Lower lobe of right lung (tissue), 2 donors: ENCODE data around the gene ABCA4. TPM values are rescaled to one million over a fixed set of nuclear protein-coding genes. Genes with fewer than 3 reads are reported as not detected.
A peak's percentile ranks its signal among the peaks of the same experiment; 100 is the strongest.

Experiments
- ATAC-seq, 2 donors: fragments of 200-7000 bp; cut with Tn5 transposase; one replicate each; pipeline ENCODE4 v1.9.1; 2020 to 2022; ENCODE audit warnings: mild to moderate bottlenecking in 2 of 2, moderate library complexity in 2 of 2
- DNase-seq: peaks from one replicate; pipeline ENCODE4 v3.0.0-alpha.2; 2020
- H3K27ac ChIP-seq: fragments of 200-600 bp; one replicate; pipeline ENCODE4 v1.8.0; 2022
- H3K27me3 ChIP-seq: fragments of 200-600 bp; one replicate; pipeline ENCODE4 v1.8.0; 2022; ENCODE audit warnings: low read depth
- H3K36me3 ChIP-seq: fragments of 200-600 bp; one replicate; pipeline ENCODE4 v1.8.0; 2022; ENCODE audit warnings: mild to moderate bottlenecking
- H3K4me1 ChIP-seq: fragments of 200-600 bp; one replicate; pipeline ENCODE4 v1.8.0; 2022
- H3K4me3 ChIP-seq: fragments of 200-600 bp; one replicate; pipeline ENCODE4 v1.8.0; 2022; ENCODE audit warnings: mild to moderate bottlenecking
- H3K9me3 ChIP-seq: fragments of 200-600 bp; one replicate; pipeline ENCODE4 v1.8.0; 2022
- intact Hi-C: fragments of 100-400 bp; cut with DNase I; formaldehyde crosslinking; loops from one replicate; pipeline ENCODE4 v1.11.0; 2022
- total RNA-seq: library from RNA; stranded (reverse); fragmentation: NEBNext Ultra II Directional; extraction: Animal tissue kit (Norgen Biotek cat#: 25700); gene quantifications from one replicate; pipeline ENCODE4 v1.2.1, GENCODE V29; 2021
- TF ChIP-seq, protein P1 (sequence below): fragments of 200-600 bp; IDR thresholded peaks from one replicate; pipeline ENCODE4 v1.8.0; 2022; ENCODE audit warnings: antibody characterized with exemption, mild to moderate bottlenecking
- donor health status: DM: no; HTN: yes; CAD: no; lungs with severe emphysema.

Gene ABCA4
- total RNA-seq, 1 donor from 2014 or later = 1.9 TPM

DNA sequence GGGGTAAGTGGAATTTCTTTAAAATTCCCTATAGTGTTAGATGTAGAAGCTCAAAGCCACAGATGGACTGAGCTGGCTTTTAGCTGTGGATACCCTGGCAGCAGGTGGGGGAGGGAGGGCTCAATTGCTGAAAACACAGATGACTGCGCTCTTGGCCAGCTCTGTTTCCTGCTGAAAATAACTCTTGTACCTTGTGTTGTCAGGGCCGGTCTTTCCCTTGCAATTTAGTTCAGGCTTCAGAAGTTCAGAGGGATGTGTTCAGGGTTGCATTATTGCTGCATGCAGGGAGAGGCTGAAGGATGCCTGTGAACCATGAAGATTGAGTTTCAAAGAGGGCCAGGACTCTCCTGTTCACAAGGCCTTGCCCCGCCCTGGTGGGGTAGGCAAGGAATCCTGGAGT is 153.6 kb downstream of the ABCA4 start:
- no peak overlapping the region for H3K4me3 ChIP-seq
- H3K36me3 ChIP-seq = no peaks in the 10 kb centered on the region
- DNase-seq (no peak), ATAC-seq (no peak)
- intact Hi-C loops = no loop called here
- H3K9me3 ChIP-seq = no peaks in the 10 kb centered on the region
- H3K27me3 ChIP-seq = no peaks in the 10 kb centered on the region
- no peak overlapping the region for H3K27ac ChIP-seq
- TF ChIP-seq, protein P1, sequence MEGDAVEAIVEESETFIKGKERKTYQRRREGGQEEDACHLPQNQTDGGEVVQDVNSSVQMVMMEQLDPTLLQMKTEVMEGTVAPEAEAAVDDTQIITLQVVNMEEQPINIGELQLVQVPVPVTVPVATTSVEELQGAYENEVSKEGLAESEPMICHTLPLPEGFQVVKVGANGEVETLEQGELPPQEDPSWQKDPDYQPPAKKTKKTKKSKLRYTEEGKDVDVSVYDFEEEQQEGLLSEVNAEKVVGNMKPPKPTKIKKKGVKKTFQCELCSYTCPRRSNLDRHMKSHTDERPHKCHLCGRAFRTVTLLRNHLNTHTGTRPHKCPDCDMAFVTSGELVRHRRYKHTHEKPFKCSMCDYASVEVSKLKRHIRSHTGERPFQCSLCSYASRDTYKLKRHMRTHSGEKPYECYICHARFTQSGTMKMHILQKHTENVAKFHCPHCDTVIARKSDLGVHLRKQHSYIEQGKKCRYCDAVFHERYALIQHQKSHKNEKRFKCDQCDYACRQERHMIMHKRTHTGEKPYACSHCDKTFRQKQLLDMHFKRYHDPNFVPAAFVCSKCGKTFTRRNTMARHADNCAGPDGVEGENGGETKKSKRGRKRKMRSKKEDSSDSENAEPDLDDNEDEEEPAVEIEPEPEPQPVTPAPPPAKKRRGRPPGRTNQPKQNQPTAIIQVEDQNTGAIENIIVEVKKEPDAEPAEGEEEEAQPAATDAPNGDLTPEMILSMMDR = no peak
- H3K4me1 ChIP-seq = no peaks in the 10 kb centered on the region

DNA sequence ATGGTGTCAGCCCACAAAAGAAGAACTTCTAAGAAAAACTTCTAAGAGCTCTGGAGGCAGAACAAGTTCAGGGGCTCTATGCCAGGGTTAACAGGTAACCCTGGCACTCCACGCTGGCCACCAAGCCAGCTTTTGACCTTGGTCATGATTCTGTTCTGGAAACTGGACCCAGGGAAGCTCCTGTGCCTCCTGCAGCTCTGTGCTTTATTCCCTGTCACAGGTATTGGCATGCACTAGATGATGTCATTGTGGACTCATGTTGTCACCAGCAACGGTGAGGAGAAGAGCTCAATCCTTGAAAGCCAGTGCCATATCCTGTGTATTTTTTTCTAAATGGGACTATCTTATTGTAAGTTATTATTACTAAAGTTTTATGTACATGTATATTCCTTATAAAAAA is 155.1 kb downstream of the ABCA4 start:
- no peak overlapping the region for H3K27ac ChIP-seq
- intact Hi-C loops = no loop called here
- H3K27me3 ChIP-seq = no peaks in the 10 kb centered on the region
- ATAC-seq (no peak), DNase-seq (no peak)
- TF ChIP-seq, protein P1 = no peak
- H3K4me3 ChIP-seq = no peak overlapping the region
- H3K4me1 ChIP-seq = no peaks in the 10 kb centered on the region
- H3K36me3 ChIP-seq = no peaks in the 10 kb centered on the region
- H3K9me3 ChIP-seq = no peaks in the 10 kb centered on the region

DNA sequence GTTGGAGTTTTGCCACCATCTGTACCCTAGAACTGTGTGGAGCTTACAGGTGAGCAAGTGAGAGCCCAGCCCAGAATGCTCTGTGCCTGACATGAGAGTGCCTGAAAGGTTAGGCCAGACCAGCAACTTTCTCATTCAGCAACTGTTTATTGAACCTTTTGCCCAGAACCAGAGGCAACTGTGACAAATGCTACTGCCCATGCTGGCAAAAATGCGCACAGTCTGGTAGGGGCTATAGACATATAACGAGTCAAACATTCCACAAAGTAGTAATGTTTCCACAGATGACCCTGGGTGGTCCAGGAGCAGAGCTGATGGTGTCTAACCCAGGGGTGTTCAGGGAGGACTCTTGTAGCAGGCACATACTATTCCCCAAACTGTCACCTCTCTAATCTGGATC is 155.7 kb downstream of the ABCA4 start:
- Histone ChIP-seq H3K4me3 (no peak overlapping the region), H3K27ac (no peak overlapping the region), H3K27me3 (no peaks in the 10 kb centered on the region), H3K36me3 (no peaks in the 10 kb centered on the region), H3K9me3 (no peaks in the 10 kb centered on the region), H3K4me1 (no peaks in the 10 kb centered on the region)
- TF ChIP-seq, protein P1 = no peak
- DNase-seq (no peak), ATAC-seq (peak in 1 of 2 donors; percentile 13)
- intact Hi-C loops = no loop called here

DNA sequence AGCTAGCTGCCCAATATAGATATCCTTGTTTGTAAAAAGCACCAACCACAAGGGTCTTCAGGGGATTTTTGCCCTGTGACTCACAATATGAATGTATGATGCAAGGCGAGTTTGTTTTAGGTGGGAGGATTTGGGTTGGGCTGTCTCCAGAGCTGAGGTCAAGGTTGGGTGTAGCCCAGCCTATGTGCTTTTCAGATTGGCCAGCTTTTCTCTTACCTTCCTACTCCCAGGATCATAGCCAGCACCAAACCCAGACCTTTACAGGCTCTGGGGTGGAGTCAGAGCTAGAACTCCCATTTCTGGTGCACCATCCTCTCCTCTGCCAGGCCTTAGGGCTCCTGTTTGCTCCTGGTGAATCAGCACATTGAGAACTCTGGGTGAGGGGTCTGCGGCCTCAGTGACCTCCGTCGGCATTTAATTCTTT is 156.2 kb downstream of the ABCA4 start:
- Histone ChIP-seq H3K36me3 (no peaks in the 10 kb centered on the region), H3K27me3 (no peaks in the 10 kb centered on the region), H3K4me3 (no peak overlapping the region), H3K9me3 (no peaks in the 10 kb centered on the region), H3K27ac (no peak overlapping the region), H3K4me1 (no peaks in the 10 kb centered on the region)
- TF ChIP-seq, protein P1 = no peak
- no peak for DNase-seq
- intact Hi-C loops = no loop called here
- peak; percentile 40 to 52 for ATAC-seq

DNA sequence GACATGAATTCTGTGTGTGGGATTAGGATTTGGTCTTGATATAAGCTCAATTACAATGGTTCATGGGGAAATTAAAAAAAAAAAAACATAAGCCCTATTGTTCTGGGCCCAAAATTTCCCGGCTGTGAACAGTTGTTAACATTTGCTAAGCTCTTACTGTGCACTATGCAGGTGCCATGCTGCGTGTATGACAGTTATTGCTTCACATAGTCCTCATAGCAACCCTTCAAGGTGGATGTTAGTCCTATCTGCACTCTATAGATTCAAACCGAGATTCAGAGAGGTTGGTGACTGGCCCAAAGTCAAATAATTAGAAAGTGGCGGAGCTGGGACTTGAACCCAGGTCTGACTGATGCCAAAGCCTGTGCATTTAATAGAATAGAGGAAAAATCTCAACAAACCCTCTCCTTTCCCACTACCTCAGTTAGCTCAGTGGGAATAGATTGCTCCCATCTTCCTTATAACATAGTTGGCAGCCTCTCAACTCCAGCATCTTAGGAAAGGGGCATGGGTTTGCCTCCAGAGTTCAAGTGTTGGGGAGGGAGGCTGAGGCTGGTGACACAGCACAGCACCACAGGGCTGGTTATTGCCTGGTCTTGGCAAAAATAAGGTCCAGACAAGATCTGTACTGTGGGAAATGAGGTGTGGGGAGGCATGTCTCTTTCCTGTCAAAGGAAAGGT is 156.7 kb downstream of the ABCA4 start:
- no peak overlapping the region for H3K4me3 ChIP-seq
- H3K36me3 ChIP-seq = no peaks in the 10 kb centered on the region
- no peak for DNase-seq
- ATAC-seq = peak in 1 of 2 donors; percentile 5
- intact Hi-C loops = no loop called here
- H3K9me3 ChIP-seq = no peaks in the 10 kb centered on the region
- TF ChIP-seq, protein P1 = no peak
- no peaks in the 10 kb centered on the region for H3K27me3 ChIP-seq
- H3K4me1 ChIP-seq = no peaks in the 10 kb centered on the region
- H3K27ac ChIP-seq = no peak overlapping the region
